Stimulated activated CD4-positive, alpha-beta T cell treated with anti-CD3 and anti-CD28 coated beads, Interleukin-4, amount 100 ng/mL, for 48 hours (primary cell): ENCODE measurements around the gene SRSF12.
"Not testable (repeated sequence)": the region's sequence is repeated elsewhere in the genome, so short reads cannot be mapped to it uniquely, and the experiment has no call there.

ENCODE experiments used
- DNase-seq, 2 donors: peaks; one replicate each; pipeline ENCODE4 v3.0.0-alpha.2; 2020; ENCODE audit warnings: low read depth in 2 of 2

Gene SRSF12

GRCh38 chr6:89071036-89071435 is 46.8 kb downstream of the SRSF12 start:
- DNase-seq = no peak

- no peak for DNase-seq
Observed at GRCh38 chr6:89069536-89070163, 48.2 kb downstream of the SRSF12 start.

- no peak for DNase-seq
Observed at GRCh38 chr6:89068695-89069094, 49.2 kb downstream of the SRSF12 start.

GRCh38 chr6:89067796-89068195 is 50.1 kb downstream of the SRSF12 start:
- DNase-seq = no peak

GRCh38 chr6:89066940-89067646 is 50.8 kb downstream of the SRSF12 start:
- DNase-seq = no peak

- not testable (repeated sequence) for DNase-seq
Observed at GRCh38 chr6:89066121-89066520, 51.8 kb downstream of the SRSF12 start.

GRCh38 chr6:89064931-89065330 is 52.9 kb downstream of the SRSF12 start:
- DNase-seq = not testable (repeated sequence)

- DNase-seq = no peak
Observed at GRCh38 chr6:89063881-89064280, 54.0 kb downstream of the SRSF12 start.

GRCh38 chr6:89059227-89059626 is 58.6 kb downstream of the SRSF12 start:
- DNase-seq = no peak

GRCh38 chr6:89058627-89059026 is 59.2 kb downstream of the SRSF12 start:
- DNase-seq = no peak

GRCh38 chr6:89057759-89058158 is 60.1 kb downstream of the SRSF12 start:
- no peak for DNase-seq

- DNase-seq = no peak
Observed at GRCh38 chr6:89054208-89054607, 63.7 kb downstream of the SRSF12 start.

- no peak for DNase-seq
Observed at GRCh38 chr6:89051676-89052075, 66.2 kb downstream of the SRSF12 start.

GRCh38 chr6:89050697-89051096 is 67.2 kb downstream of the SRSF12 start:
- DNase-seq = no peak

- no peak for DNase-seq
Observed at GRCh38 chr6:89050155-89050554, 67.7 kb downstream of the SRSF12 start.

GRCh38 chr6:89048985-89049384 is 68.9 kb downstream of the SRSF12 start:
- DNase-seq = no peak

- no peak for DNase-seq
Observed at GRCh38 chr6:89048288-89048923, 69.5 kb downstream of the SRSF12 start.

- no peak for DNase-seq
Observed at GRCh38 chr6:89047473-89047872, 70.4 kb downstream of the SRSF12 start.
